ENCODE results near the gene IFT88. TPM values are rescaled to one million over a fixed set of nuclear protein-coding genes. Genes with fewer than 3 reads are reported as not detected.

The IFT88 gene
- total and polyA plus RNA-seq, 8 donors, result 2.3 to 68.3 (median 6.7) TPM

GRCh38 chr13:20669162-20669561 lies 102.2 kb downstream of the IFT88 start:
- Histone ChIP-seq H3K9me3 (no peaks in the 10 kb centered on the region), H3K4me3 (no peak overlapping the region), H3K36me3 (peaks cover 0 to 56% (median 22%) of the 10 kb centered on the region in 4 donors), H3K27me3 (no peaks in the 10 kb centered on the region), H3K27ac (no peak overlapping the region), H3K4me1 (no peaks in the 10 kb centered on the region)
- intact Hi-C loops (cut with DNase I; ENCODE audit: low total_unique reads), result no loop called here
- peak in 1 of 2 donors; percentile 9 for DNase-seq
- TF ChIP-seq EP300 (IDR thresholded peaks at IDR 0.05) (no peak), POLR2A (IDR thresholded peaks at IDR 0.05) (no peak), POLR2AphosphoS5 (IDR thresholded peaks at IDR 0.05) (no peak), CTCF (IDR thresholded peaks at IDR 0.05) (no peak)
- WGBS, 5 donors, result 67 to 89% (median 79%) methylated on average over 5 of the region's 5 CpGs

- Histone ChIP-seq H3K27me3 (no peaks in the 10 kb centered on the region), H3K4me1 (no peaks in the 10 kb centered on the region), H3K36me3 (peaks cover 0 to 39% (median 24%) of the 10 kb centered on the region in 4 donors), H3K27ac (no peak overlapping the region), H3K9me3 (no peaks in the 10 kb centered on the region), H3K4me3 (no peak overlapping the region)
- WGBS, 5 donors, result 84 to 100% (median 98%) methylated on average over 1 of the region's 1 CpG
- intact Hi-C loops (cut with DNase I; ENCODE audit: low total_unique reads), result no loop called here
- DNase-seq, result no peak
- no peak for TF ChIP-seq POLR2AphosphoS5 (IDR thresholded peaks at IDR 0.05)
- no peak for TF ChIP-seq POLR2A (IDR thresholded peaks at IDR 0.05)
- TF ChIP-seq EP300 (IDR thresholded peaks at IDR 0.05), result no peak
- TF ChIP-seq CTCF (IDR thresholded peaks at IDR 0.05), result no peak
Measured at GRCh38 chr13:20671789-20672188, 104.8 kb downstream of the IFT88 start.

DNA sequence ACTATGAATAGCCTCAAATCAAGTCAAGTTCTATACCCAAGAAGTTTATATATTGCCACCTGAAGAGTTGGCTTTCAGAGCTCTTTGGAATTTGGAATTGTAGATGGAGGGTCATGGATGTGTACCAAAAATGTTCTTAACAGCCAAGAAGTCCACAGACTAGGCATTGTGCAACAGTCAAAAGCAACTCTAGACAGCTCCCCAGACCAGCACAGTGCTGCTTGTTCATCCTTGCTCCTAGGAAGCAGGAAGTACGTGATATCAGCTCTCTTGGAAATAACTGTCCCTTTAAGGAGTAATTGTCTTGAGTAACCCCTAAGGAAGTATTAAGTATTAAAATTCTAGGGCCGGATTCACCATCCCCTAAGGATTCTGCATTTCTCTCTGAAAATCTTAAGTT lies 105.8 kb downstream of the IFT88 start:
- H3K9me3 ChIP-seq, result no peaks in the 10 kb centered on the region
- no peaks in the 10 kb centered on the region for H3K4me1 ChIP-seq
- no peak for DNase-seq
- no peak overlapping the region for H3K27ac ChIP-seq
- TF ChIP-seq POLR2A (IDR thresholded peaks at IDR 0.05) (no peak), POLR2AphosphoS5 (IDR thresholded peaks at IDR 0.05) (no peak), EP300 (IDR thresholded peaks at IDR 0.05) (no peak), CTCF (IDR thresholded peaks at IDR 0.05) (no peak)
- no peaks in the 10 kb centered on the region for H3K27me3 ChIP-seq
- 61 to 94% (median 80%) methylated on average over 2 of the region's 2 CpGs for WGBS, 5 donors
- H3K36me3 ChIP-seq, result peaks cover 0 to 39% (median 24%) of the 10 kb centered on the region in 4 donors
- intact Hi-C loops (cut with DNase I; ENCODE audit: low total_unique reads), result no loop called here
- no peak overlapping the region for H3K4me3 ChIP-seq

GRCh38 chr13:20673715-20674114 lies 106.8 kb downstream of the IFT88 start:
- DNase-seq, result no peak
- Histone ChIP-seq H3K27ac (no peak overlapping the region), H3K27me3 (no peaks in the 10 kb centered on the region), H3K9me3 (no peaks in the 10 kb centered on the region), H3K4me1 (no peaks in the 10 kb centered on the region), H3K4me3 (no peak overlapping the region), H3K36me3 (peaks cover 0 to 44% (median 26%) of the 10 kb centered on the region in 4 donors)
- no peak for TF ChIP-seq CTCF (IDR thresholded peaks at IDR 0.05)
- no peak for TF ChIP-seq POLR2AphosphoS5 (IDR thresholded peaks at IDR 0.05)
- TF ChIP-seq POLR2A (IDR thresholded peaks at IDR 0.05), result no peak
- no peak for TF ChIP-seq EP300 (IDR thresholded peaks at IDR 0.05)
- WGBS, 5 donors, result 91 to 94% (median 91%) methylated on average over 5 of the region's 5 CpGs
- intact Hi-C loops (cut with DNase I; ENCODE audit: low total_unique reads), result no loop called here

All from stomach (tissue), 9 donors.